CD4-positive, alpha-beta T cell treated with Interleukin-4 for 4 hours (primary cell): ENCODE results near the gene NLRP6.
"Not testable (repeated sequence)": the region's sequence is repeated elsewhere in the genome, so short reads cannot be mapped to it uniquely, and the experiment has no call there.

Experiments used
- DNase-seq: peaks from one replicate; pipeline ENCODE4 v3.0.0-alpha.2; 2020

NLRP6 gene

GRCh38 chr11:294780-295179 is 16.6 kb downstream of the NLRP6 start:
- no peak for DNase-seq

GRCh38 chr11:295351-296170 is 17.4 kb downstream of the NLRP6 start:
- DNase-seq = no peak

DNA sequence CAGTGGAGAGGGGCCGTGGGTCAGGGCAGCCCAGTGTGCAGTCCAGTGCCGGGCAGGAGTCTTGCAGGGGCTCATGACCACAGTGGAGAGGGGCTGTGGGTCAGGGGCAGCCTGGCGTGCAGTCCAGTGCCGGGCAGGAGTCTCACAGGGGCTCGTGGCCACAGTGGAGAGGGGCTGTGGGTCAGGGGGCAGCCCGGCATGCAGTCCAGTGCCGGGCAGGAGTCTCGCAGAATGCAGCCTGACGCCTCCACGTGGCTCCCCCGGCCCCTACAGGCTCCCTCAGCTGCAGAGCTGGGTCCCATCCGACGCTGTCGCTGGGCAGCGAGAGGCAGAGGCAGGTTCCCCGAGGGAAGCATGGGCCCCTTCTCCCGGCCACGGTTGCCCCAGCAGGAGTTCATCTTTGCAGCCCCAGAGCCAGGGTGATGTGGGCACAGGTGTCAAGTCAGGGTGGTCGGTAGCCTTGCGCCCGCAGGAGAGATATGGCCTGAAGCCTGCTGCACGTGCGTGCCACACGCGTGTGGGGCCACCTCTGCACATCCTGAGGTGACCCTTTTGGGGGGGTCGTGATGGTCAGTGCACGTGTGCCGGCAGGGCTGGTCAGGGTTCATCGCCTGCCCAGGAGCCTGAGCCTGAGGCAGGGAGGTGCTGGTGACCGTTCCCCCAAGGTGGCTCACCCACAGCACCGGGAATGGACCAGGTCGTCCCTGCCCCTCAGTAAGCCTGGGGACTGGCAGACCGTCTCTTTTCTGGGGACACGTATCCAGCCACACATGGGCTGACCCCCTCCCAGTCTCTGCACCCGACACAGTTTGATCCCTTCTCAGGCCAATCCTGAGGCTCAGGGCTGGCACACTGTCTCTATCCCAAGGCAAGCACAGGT is 18.2 kb downstream of the NLRP6 start:
- DNase-seq = no peak

DNA sequence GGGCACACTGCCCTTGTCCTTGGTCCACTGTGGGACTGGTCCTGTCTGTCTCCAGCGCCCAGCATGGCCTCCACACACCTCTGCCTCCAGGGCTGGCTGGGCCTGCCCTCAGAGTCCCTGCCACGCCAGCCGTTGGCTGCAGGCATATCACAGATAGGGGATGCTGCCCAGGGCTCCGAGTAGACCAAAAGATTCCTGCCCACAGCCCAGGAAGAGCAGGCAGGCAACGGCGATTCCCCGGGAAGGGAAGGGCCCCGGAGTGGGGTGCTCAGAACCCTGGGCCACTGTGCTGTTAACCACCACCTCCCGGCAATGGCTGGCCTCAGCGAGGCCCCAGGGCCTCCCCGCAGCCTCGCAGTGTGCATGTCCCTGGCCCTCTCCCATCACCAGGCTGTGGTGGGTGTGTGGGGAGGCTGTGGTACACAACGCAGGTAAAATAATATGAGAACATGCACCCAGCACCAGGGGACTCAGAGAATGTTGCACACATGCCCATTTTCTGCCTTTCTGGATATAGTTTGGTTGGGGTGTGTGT is 18.9 kb downstream of the NLRP6 start:
- DNase-seq = no peak

- DNase-seq = no peak
Measured at GRCh38 chr11:297586-298405, 19.6 kb downstream of the NLRP6 start.

DNA sequence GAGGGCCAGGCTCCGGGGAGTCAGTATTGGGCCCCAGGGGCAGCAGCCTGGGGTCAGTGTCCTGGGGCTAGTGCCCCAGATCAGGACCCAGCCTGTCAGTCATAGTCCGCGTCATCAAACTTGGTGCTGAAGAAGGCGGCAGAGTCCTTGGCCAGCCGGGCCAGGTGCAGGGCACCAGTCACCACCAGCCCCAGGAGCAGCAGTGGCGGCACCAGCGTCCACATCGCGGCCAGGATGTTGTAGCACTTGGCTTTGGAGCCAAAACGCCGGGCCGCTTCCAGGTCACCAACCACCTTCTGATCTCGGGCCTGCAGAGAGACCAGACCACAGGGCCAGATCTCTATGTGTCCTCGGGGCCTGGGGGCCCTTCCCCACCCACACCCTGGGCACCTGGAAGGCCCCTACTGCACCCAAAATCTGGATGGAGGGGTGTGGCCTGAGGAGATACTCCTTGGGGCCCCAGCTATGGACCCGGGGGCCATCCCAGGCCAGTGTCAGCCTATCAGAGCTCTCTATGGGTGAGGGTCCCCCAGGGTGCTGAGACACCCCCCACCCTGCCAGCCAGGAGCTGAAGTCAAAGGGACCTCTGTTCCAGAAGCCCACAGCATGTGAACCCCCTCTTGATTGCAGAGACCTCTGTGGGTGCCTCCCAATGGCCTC is 20.3 kb downstream of the NLRP6 start:
- no peak for DNase-seq

DNA sequence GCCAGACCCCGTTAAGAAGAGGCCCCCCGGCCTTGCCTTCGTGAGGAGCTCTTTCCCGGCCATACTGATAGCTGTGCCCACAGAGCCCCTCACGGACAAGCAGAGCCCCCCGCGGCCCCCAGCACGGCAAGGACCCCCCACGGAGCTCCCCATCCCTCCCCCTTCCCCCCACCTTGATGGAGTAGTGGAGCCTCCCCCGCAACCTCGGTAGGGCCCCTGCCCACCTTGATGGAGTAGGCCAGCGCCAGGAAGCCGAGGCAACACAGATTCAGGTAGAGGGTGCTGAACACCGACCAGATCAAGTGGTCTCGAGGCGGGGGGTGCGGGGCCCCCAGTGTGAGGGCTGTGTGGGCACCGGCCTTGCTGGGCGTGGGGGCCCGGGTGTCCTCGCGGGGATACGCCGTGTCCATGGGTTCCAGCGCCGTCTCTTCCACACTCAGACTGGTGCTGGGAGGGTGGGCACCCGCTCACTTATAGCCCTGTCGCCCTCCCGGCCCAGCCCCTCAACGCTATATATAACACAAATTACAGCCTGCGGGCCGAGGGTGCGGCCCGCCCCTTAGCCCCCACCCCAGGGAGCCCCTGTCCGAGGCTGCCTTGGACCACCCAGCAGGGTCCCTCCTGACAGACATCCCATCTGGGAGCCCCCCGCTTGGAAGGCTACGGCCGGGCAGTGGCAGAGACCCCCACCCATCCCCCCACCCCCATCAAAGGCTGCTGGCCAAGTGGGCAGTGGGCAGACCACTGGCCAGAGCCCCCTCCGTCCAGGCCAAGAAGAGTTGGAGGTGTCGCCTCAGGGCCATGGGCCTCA is 21.1 kb downstream of the NLRP6 start, which contains the start of gene IFITM5:
IFITM5 (minus strand) TSS at position 446 of the 811 bp plus-strand sequence; CDS start at position 410, 36 bp downstream.
- no peak for DNase-seq

DNA sequence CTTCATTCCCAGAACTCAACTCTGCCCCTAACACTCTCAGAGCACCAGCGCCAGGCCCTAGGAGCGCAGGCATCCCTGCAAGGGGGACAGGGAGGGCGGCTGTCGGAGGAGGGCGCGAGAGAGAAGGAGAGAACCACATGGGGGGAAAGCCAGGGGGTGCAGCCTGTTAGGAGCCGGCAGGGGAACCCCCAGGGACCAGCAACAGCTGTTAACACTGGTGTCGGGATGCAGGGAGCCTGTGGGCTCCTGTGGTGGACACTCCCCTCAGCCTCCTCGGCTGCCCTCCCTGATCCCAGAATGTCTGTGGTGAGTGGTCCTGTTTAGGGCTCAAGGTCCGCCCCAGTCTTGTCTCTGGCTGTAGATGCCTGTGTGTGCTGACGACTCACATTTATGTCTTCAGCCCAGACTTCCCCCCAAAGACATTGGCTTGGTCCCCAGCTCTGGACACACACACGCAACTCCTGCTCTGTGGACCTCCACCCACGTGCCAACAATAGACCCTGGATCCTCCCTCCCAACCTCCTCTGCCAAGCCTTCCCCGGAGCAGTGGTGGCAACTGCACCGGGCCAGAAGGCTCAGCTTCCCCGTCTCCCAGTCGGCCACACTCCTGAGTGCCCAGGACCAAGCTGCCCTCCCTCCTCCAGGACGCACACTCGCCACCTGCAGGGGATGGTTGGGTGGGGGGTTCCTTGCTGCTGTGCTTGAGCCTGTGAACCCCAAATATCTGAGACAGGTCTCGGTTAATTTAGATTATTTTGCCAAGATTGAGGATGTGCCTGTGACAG is 21.9 kb downstream of the NLRP6 start:
- DNase-seq = no peak

DNA sequence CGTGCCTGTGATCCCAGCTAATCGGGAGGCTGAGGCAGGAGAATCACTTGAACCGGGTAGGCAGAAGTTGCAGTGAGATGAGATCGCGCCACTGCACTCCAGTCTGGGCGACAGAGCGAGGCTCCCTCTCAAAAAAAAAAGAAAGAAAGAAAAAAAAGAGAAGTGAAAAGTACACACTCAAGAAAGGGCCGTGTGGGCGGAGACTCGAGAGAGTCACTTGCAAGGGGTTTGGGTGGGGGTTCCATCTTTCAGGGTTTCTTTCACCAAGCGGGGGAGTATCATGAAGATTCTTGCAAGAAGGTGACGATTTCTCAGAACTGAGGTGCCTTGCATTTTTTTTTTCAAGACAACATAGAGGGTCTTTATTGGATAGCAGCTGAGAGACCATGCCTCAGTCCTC is 25.2 kb downstream of the NLRP6 start:
- DNase-seq = no peak

GRCh38 chr11:304061-304506 is 25.9 kb downstream of the NLRP6 start:
- no peak for DNase-seq

DNA sequence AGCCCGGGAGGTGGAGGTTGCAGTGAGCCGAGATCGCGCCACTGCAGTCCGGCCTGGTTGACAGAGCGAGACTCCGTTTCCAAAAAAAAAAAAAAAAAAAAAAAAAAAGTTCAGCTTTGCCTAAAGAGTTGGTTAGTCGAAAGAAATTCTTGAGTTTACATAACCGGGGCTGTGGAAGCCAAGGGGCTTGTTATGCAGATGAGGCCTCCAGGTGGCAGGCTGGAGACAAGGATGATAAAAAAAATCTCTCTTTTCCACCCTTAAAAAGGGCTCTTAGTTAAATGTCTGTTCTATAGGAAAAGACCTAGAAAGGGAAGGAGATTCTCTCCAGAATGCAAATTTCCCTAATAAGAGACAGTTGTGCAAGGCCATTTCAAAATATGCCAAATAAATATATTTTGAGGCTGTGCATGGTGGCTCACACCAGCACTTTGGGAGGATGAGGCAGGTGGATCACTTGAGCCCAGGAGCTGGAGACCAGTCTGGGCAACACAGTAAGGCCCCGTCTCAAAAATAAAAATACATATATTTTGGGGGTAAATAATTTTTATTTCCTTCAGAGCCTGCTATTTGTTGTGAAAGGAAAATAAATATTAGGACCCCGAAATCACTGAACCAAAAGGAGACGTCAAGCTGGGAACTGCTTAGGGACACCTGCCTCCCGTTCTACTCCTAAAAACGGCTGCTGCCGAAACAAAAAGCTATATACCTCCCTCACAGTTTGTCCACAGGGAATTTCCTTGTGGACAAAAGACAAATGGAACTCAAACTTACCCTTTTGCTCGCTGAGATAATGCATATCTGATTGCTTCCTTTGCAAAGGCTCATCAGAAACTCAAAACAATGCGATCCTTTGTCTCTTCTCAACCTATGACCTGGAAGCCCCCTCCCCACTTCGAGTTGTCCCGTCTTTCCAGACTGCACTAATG is 27.0 kb downstream of the NLRP6 start:
- peak; percentile 74 for DNase-seq

GRCh38 chr11:305844-306211 is 27.6 kb downstream of the NLRP6 start:
- no peak for DNase-seq

GRCh38 chr11:306645-307371 is 28.6 kb downstream of the NLRP6 start:
- DNase-seq = no peak

- peak; percentile 41 for DNase-seq
Measured at GRCh38 chr11:307766-308708, 29.8 kb downstream of the NLRP6 start, which contains the start of gene IFITM2. Gene IFITM2, plus strand, starts transcription at chr11:307816. Its CDS starts 377 bp downstream, at chr11:308193.

- DNase-seq = peak; percentile 58
Measured at GRCh38 chr11:308740-309665, 30.8 kb downstream of the NLRP6 start.

DNA sequence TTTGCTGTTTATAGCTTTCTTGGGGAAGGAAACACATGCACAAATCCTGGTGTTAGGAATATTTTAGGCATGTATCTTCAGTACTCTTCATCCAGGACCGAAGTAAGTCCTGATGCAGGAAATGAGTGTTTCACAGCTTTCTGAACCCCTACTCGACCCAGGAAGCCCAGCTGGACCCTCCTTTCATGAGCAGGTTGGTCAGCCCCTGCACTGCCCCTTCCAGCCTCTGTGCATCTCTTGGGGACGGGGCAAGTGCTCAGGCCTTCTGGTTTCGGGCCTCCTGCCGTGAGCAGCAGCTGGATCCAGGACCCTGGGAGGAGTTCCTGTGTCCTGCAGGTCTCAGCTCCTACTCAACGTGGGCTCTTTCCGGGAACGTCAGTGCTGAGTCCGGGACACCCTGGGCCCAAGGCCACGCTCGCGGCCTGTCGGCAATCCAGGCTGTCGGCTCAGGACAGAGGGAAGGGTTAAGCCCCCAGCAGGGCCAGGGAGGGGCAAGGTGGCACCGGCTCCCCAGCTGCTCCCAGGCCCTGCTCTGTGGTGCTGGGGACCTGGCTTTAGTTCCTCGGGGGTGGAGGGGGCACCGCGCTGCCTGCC is 31.9 kb downstream of the NLRP6 start:
- DNase-seq = not testable (repeated sequence)
